AG20443 (cell line): ENCODE measurements around the gene GPATCH2.
"Not testable (repeated sequence)": the region's sequence is repeated elsewhere in the genome, so short reads cannot be mapped to it uniquely, and the experiment has no call there.

Experiments used
- DNase-seq: peaks from one replicate; pipeline ENCODE4 v3.0.0; 2012; ENCODE audit warnings: low spot score, mixed read lengths

Gene GPATCH2

DNA sequence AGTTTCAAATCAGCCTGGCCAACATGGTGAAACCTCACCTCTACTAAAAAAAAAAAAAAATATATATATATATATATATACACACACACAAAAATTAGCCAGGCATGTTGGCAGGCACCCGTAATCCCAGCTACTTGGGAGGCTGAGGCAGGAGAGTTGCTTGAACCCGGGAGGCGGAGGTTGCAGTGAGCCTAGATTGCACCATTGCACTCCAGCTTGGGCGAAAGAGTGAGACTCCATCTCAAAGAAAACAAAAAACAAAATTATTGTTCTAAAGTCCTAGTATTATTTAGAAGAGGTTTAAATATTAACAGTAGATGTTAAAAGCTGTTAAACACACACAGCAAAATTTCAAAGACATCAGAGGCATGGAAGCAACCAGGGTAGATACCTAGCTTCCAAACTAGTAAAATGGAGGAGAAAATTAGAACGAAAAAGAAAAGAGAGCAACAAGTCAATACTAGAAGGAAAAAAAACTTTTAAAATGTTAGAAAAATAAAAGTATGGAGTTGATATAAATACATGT lies 46.5 kb downstream of the GPATCH2 start:
- DNase-seq: not testable (repeated sequence)

GRCh38 chr1:217577336-217577735 lies 53.6 kb downstream of the GPATCH2 start:
- no peak for DNase-seq

DNA sequence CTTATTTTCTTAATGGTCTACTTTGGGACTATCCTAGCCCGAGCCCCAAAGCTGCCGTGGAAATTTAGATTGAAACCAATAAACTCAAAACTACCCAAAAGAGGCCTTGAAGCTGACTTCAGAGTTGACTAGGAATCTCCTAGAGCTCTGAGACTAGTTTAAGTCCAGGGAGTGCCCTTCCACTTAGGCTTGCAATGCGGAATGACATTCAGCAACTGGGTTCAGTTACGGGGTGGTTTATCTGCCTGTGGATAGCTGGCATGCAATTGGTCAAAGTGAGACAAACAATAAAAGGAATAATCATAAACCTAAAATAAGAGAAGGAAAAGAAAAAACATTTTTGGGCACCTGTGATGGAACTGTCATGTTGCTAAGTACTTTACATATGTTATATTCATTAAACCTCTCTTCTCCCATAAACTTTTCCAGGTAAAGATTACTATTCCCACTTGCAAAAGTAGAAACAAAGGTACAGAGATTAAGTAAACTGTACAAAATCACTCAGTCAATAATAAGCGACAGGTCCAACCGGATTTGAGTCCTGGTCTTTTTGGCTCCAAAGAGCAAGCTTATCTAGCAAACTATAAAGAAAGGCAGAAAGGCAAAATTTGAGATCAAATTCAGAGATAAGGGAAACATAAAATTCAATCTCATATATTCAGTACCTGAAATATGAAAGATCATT lies 56.5 kb downstream of the GPATCH2 start:
- no peak for DNase-seq

DNA sequence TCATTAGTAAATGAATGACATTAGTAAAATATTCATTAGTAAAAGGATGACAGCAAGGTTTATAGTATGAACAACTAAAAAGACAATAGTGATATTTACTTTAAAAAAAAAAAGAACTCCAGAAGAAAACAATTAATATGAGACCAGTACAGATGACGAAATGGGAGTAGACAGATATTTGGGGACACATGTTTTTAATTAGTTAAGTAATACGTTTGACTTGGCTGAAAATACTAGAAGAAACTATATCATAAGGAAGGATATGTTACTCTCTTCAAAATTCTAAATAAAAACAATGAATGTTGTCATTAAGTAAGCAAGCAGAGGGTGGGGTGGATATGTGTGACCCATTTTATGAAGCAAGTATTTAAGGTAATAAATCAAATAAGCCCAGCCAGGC lies 61.9 kb downstream of the GPATCH2 start:
- DNase-seq: peak; percentile 16

DNA sequence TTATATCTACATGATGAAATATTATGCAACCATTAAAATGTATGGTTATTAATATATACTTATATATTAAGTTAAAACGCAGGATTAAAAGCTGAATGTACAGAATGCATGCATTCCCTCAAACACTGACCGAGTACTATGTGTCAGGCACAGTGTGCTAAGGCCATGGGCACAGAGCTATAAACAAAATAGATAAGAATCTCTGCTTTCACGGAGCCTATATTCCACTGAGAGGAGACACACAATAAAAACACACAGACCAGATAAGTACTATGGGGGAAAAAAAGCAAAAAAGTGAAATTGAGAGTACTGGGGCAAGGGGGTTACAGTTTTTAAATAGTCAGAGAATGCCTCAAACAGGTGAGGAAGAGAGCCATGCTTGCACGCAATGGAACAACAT lies 62.7 kb downstream of the GPATCH2 start:
- no peak for DNase-seq

DNA sequence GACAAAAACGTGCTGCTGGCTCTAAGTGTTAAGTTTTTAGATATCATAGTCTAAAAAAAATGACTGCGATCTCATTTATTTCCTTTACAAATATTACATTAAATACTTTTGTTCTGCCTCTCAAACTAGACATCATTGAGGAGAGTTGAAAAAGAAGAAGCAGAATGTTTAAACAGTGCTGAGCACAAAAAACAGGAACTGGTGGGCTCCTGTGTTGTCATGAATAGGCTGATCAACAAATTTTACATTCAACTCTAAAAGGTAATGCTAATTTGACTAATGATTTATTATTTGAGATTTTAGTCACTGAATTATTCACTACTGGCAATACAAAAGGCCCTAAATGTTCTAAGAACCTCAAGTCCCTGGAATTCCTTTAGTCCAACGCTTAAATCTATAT lies 66.1 kb downstream of the GPATCH2 start:
- DNase-seq: no peak

- DNase-seq: no peak
These were observed 66.7 kb downstream of the GPATCH2 start for GRCh38 chr1:217564207-217564606.

DNA sequence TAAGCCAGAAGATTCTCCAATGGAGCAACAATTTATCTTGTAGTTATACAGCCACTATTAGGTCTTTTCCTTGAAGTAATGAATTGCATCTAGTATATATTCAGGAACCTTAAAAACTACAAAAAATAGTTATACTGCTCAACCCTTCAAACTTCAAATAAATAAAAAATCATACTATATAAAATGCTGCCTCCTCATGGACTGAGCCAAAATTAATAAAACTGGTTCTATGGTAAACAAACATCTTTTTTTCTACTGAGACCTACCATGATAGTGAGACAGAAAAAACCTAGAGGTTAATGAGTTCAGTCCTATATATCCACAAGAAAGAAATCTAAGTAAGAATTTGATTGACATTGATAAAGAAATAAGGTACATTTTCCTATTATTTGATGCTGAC lies 67.7 kb downstream of the GPATCH2 start:
- no peak for DNase-seq

DNA sequence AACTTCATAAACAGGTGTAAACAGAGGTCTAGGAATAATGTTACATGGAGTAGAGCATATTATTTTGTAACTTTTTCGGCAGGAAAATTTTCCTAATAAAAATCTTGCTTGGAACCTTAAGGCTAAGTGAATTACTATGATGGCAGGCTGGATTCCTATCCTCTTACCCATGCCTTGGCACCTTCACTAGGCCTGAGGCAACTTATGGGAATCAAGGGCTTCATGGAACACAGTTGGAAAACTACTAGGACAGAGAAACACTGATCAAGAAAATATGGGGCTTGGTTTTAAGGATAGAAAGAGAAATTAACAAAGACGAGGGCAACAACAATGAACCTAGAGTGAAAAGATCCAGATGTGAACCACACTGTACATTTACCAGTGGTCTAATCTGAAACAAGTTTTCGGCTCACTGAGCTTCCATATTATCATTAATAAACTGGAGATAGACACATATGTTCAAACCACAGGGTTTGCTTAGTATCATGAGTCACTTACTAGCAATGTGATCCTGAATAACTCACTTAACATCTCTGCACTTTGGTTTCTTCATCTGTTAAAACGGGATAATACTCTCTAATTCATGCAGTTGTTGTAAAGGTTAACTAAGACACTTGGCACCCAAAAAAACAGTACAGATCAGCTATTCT lies 68.5 kb downstream of the GPATCH2 start:
- peak; percentile 62 for DNase-seq

- no peak for DNase-seq
These were observed 69.4 kb downstream of the GPATCH2 start for GRCh38 chr1:217561446-217561845.

- DNase-seq: no peak
These were observed 76.0 kb downstream of the GPATCH2 start for GRCh38 chr1:217554849-217555248.

GRCh38 chr1:217553949-217554509 lies 76.9 kb downstream of the GPATCH2 start:
- no peak for DNase-seq

GRCh38 chr1:217552339-217552951 lies 78.4 kb downstream of the GPATCH2 start:
- DNase-seq: no peak

- DNase-seq: no peak
These were observed 88.1 kb downstream of the GPATCH2 start for GRCh38 chr1:217542837-217543236.

DNA sequence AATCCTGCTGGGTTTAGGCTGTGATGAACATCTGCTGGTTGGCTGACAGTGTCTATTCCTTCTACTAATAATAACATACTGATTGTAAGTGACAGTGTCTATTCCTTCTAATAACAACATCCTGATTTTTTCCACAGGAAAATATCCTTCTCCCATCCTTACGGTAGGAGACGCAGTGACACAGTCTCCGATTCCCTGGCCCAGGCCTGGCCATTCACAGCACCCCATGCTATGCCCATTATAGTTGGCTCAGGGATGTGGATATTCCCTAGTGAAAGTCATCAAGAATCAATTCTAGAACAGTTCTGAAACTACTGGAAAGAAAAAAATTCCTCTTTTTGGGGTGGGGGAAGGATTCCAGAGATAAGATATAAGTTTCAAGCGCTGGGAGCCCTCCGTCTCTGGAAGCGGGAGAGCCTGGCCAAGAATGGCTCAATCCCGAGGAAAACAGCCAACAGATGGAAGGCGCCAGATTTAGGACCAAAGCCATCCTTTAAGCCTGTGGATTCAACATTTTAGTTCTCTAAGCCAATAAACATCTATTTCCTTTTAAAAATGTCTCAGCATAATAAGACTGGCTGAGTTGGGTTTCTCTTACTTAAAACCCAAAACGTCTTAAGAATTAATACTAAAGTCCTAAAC lies 88.6 kb downstream of the GPATCH2 start:
- DNase-seq: no peak

GRCh38 chr1:217540321-217540720 lies 90.6 kb downstream of the GPATCH2 start:
- DNase-seq: no peak

DNA sequence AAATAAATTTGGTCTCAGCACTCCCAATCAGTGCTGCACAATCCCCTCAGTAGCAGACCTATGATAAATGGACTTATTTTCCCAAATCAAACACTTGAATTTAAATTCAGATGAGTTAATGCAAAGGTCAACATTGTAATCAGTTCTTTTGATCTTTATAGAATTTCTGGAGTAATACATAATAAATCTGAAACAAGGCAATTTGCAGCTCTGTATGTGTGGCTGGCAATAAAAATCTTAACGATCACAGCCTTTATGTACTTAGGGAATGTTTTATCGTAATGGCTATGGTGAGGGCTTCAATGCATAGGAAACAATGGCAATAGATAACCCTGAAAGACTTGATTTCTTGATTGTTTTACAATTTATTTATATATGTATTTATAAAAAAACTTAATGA lies 91.4 kb downstream of the GPATCH2 start:
- DNase-seq: no peak

DNA sequence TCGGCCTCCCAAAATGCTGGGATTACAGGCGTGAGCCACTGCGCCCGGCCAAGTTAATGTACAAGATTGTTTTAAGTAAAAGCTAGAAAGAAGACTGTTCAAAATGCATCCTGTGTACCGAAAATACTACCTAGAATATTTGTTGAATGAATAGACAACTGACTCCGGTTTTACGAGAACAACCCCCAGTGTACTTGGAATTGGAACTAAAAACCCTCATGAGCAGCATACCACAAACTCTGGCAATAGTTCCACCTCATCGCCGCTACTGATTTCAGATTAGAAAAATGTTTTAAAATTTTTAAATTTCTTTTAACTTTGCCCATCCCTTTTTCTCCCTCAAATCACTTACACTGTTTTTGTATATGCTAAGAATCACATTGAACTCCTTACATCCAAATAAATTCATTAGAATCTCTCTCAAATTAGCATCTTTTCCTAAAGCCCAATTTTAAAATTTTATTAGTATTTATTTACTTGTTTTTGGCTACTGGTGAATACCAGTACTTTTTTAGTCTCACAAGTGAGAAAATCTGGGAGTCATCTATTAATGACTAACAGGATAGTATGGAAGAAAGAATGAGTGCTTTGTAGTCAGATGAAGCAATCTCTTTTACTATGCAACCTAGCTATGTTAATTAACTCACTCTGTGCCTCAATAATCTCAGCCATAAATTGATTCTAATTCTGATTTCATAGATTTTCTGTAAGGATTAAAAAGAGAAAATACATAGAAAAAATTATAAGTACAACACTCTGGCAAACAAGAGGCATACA lies 95.1 kb downstream of the GPATCH2 start:
- peak; percentile 17 for DNase-seq

DNA sequence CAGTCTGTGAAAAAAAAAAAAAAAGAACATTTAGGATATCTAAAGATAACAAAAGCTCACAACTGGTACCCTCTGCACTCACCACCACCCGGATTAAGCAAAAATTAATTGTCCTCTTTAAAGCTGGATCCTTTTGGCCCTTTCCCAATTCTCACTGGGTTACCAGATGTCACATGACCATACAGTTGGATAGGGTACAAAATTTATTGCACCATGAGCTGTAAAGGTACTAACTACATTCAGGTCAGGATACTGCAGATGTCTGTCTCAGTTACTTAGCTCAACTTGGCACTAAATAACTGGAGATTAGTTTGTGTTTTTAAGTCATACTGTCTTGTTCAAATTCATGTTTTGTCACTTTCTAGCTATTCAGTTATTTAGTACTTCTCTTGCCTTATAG lies 96.3 kb downstream of the GPATCH2 start:
- DNase-seq: no peak

DNA sequence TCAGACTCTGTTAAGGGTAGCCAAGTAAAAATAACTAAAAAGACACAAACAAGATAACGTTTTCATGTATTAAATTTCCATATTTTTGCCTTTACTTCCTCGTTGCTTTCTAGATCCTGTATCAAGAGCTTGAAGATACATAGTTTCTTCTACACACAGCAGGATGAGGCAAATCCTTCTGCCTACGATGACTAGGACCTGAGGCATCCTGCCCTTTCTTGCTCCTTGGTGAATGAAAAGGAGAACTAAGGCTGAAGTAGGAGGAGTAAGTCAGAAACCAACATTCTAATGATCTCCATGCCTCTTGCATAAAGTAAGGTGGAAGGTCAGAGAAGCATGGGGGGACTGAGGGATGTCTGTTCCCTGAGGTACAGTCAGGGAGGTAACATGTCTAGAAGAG lies 102.6 kb downstream of the GPATCH2 start:
- peak; percentile 63 for DNase-seq

DNA sequence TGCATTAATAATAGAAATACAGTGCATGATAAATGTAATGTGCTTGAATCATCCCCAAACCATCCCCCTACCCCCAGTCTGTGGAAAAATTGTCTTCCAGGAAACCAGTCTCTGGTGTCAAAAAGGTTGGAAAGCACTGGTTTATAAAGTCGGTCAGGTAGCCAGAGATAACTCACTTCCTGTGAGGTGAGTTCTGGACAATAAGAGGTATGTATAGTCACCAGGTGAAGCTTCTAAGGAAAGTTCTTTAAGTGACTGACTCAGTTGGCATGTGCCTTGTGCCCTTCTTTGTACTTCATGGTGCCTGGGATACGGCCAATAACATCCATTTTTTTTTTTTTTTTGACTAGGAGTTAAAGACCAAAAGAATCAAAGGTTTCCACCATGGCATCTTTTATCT lies 103.7 kb downstream of the GPATCH2 start:
- no peak for DNase-seq

- DNase-seq: no peak
These were observed 104.3 kb downstream of the GPATCH2 start for GRCh38 chr1:217526636-217527035.
